ENCODE measurements around the gene R3HDM2. TPM values are rescaled to one million over a fixed set of nuclear protein-coding genes. Genes with fewer than 3 reads are reported as not detected.

R3HDM2 gene
- total RNA-seq (100 to 1,000 TPM; 124 to 132 TPM), polyA plus RNA-seq (10 to 100 TPM in 1 of 2 donors, 1 to 10 TPM in 1; 3.9 to 19.4 TPM)

GRCh38 chr12:57430931-57431566 lies at the start of gene R3HDM2:
R3HDM2 (minus strand) TSS chr12:57431043; CDS start chr12:57310428, 120,615 bp downstream.
- Mint-ChIP-seq H3K4me3 (peak within 1 kb of the TSS; percentile 97 to 100 (median 99)), H3K27me3 (no peaks in the 10 kb centered on the region), H3K9me3 (no peaks in the 10 kb centered on the region), H3K4me1 (peaks cover 24 to 48% (median 39%) of the 10 kb centered on the region in 4 donors), H3K36me3 (peaks cover 4 to 20% of the 10 kb centered on the region in 2 donors), H3K27ac (peak within 1 kb of the TSS; percentile 97 to 100 (median 100))
- Histone ChIP-seq H3K36me3 (ENCODE audit: insufficient read depth, low read length) (no peaks in the 10 kb centered on the region), H3K27ac (ENCODE audit: low read depth, low read length) (peak within 1 kb of the TSS; percentile 90), H3K4me3 (ENCODE audit: low read length in 2 of 2) (peak within 1 kb of the TSS; percentile 33 to 67), H3K4me1 (ENCODE audit: insufficient read depth, low read length) (peaks cover 21% of the 10 kb centered on the region), H3K27me3 (ENCODE audit: insufficient read depth, low read length) (no peaks in the 10 kb centered on the region), H3K9me3 (ENCODE audit: control insufficient read depth in 1 of 2, low read length in 2 of 2) (no peaks in the 10 kb centered on the region)
- peak; percentile 94 to 96 (median 95) for DNase-seq
- ChIA-PET CTCF (ENCODE audit: partially characterized antibody) (interaction anchor here (1.3 to 1.8 kb wide), 2 partner anchors 23 to 27 kb away, joined by 4 to 11 read pairs; no protein-coding TSS in a partner anchor), POLR2A (ENCODE audit: partially characterized antibody) (no interaction called here)
- intact Hi-C loops (cut with micrococcal nuclease): loop anchor here (1.0 kb wide), 1 partner anchor 28 kb away; the partner anchor contains the start of gene GLI1

GRCh38 chr12:57479376-57480115 lies 48.7 kb upstream of the R3HDM2 start, which contains the start of gene ARHGAP9:
ARHGAP9 (minus strand) TSS chr12:57479866; CDS start chr12:57479406, 460 bp downstream.
- ChIA-PET POLR2A (ENCODE audit: partially characterized antibody) (interaction anchor here (0.6 to 10.2 kb wide), 22 partner anchors 9 to 401 kb away, joined by 3 to 225 read pairs (median 5); partner anchors contain the start of genes DCTN2, DDIT3, GLI1 and MARS1), CTCF (ENCODE audit: partially characterized antibody) (interaction anchor here (0.6 to 10.7 kb wide), 5 partner anchors 11 to 47 kb away, joined by 3 to 204 read pairs (median 4); partner anchors contain the start of genes GLI1 and INHBE)
- peak; percentile 83 to 90 (median 86) for DNase-seq
- peaks cover 44 to 73% (median 57%) of the 10 kb centered on the region in 4 donors for H3K4me1 Mint-ChIP-seq
- peak within 1 kb of the TSS; percentile 91 to 97 for H3K4me3 ChIP-seq (ENCODE audit: low read length in 2 of 2)
- H3K9me3 Mint-ChIP-seq: peaks cover 0 to 3% (median 0%) of the 10 kb centered on the region in 8 donors
- H3K27me3 Mint-ChIP-seq: no peaks in the 10 kb centered on the region
- H3K36me3 Mint-ChIP-seq: peaks cover 16 to 29% of the 10 kb centered on the region in 2 donors
- peak within 1 kb of the TSS; percentile 89 to 99 (median 98) for H3K4me3 Mint-ChIP-seq
- H3K27me3 ChIP-seq (ENCODE audit: insufficient read depth, low read length): no peaks in the 10 kb centered on the region
- peaks cover 56% of the 10 kb centered on the region for H3K4me1 ChIP-seq (ENCODE audit: insufficient read depth, low read length)
- H3K9me3 ChIP-seq (ENCODE audit: control insufficient read depth in 1 of 2, low read length in 2 of 2): no peaks in the 10 kb centered on the region
- peaks cover 6% of the 10 kb centered on the region for H3K36me3 ChIP-seq (ENCODE audit: insufficient read depth, low read length)
- intact Hi-C loops (cut with micrococcal nuclease): loop anchor here (1.0 to 5.0 kb wide), 3 partner anchors 8 to 263 kb away; partner anchors contain the start of gene DDIT3
- H3K27ac Mint-ChIP-seq: peak within 1 kb of the TSS; percentile 98 to 100 (median 99)
- peak within 1 kb of the TSS; percentile 86 for H3K27ac ChIP-seq (ENCODE audit: low read depth, low read length)

- no peaks in the 10 kb centered on the region for H3K27me3 Mint-ChIP-seq
- peak overlapping the region; percentile 98 to 100 (median 99) for H3K27ac Mint-ChIP-seq
- peak overlapping the region; percentile 89 to 99 (median 98) for H3K4me3 Mint-ChIP-seq
- intact Hi-C loops (cut with micrococcal nuclease): loop anchor here (1.0 to 5.0 kb wide), 3 partner anchors 8 to 263 kb away; partner anchors contain the start of gene DDIT3
- peaks cover 21 to 34% of the 10 kb centered on the region in 2 donors for H3K36me3 Mint-ChIP-seq
- no peak for DNase-seq
- Histone ChIP-seq H3K9me3 (ENCODE audit: control insufficient read depth in 1 of 2, low read length in 2 of 2) (no peaks in the 10 kb centered on the region), H3K4me1 (ENCODE audit: insufficient read depth, low read length) (peaks cover 62% of the 10 kb centered on the region), H3K27me3 (ENCODE audit: insufficient read depth, low read length) (no peaks in the 10 kb centered on the region), H3K36me3 (ENCODE audit: insufficient read depth, low read length) (peaks cover 12% of the 10 kb centered on the region), H3K27ac (ENCODE audit: low read depth, low read length) (peak overlapping the region; percentile 86), H3K4me3 (ENCODE audit: low read length in 2 of 2) (peak overlapping the region; percentile 91 to 97)
- ChIA-PET POLR2A (ENCODE audit: partially characterized antibody) (interaction anchor here (0.7 to 10.2 kb wide), 13 partner anchors 9 to 400 kb away, joined by 3 to 225 read pairs (median 8); partner anchors contain the start of genes DCTN2, DDIT3, GLI1 and MARS1), CTCF (ENCODE audit: partially characterized antibody) (interaction anchor here (0.7 to 10.7 kb wide), 2 partner anchors 17 to 48 kb away, joined by 4 to 204 read pairs; partner anchors contain the start of gene GLI1)
- H3K9me3 Mint-ChIP-seq: peaks cover 0 to 3% (median 0%) of the 10 kb centered on the region in 8 donors
- peaks cover 49 to 78% (median 63%) of the 10 kb centered on the region in 4 donors for H3K4me1 Mint-ChIP-seq
Observed at GRCh38 chr12:57479043-57479375, 48.2 kb upstream of the R3HDM2 start.

GRCh38 chr12:57477710-57478681 lies 47.2 kb upstream of the R3HDM2 start:
- ChIA-PET POLR2A (ENCODE audit: partially characterized antibody) (interaction anchor here (0.7 to 10.2 kb wide), 20 partner anchors 8 to 266 kb away, joined by 3 to 225 read pairs (median 6); partner anchors contain the start of genes DCTN2, DDIT3, GLI1 and MARS1), CTCF (ENCODE audit: partially characterized antibody) (interaction anchor here (0.6 to 10.7 kb wide), 11 partner anchors 9 to 366 kb away, joined by 3 to 204 read pairs (median 3); partner anchors contain the start of genes DCTN2, DDIT3, GLI1 and INHBE)
- Histone ChIP-seq H3K4me1 (ENCODE audit: insufficient read depth, low read length) (peaks cover 70% of the 10 kb centered on the region), H3K9me3 (ENCODE audit: control insufficient read depth in 1 of 2, low read length in 2 of 2) (no peaks in the 10 kb centered on the region), H3K27ac (ENCODE audit: low read depth, low read length) (peak overlapping the region; percentile 86), H3K27me3 (ENCODE audit: insufficient read depth, low read length) (no peaks in the 10 kb centered on the region), H3K4me3 (ENCODE audit: low read length in 2 of 2) (peak overlapping the region; percentile 91 to 97), H3K36me3 (ENCODE audit: insufficient read depth, low read length) (peaks cover 19% of the 10 kb centered on the region)
- no peaks in the 10 kb centered on the region for H3K27me3 Mint-ChIP-seq
- intact Hi-C loops (cut with micrococcal nuclease): loop anchor here (1.0 to 5.0 kb wide), 3 partner anchors 16 to 264 kb away; partner anchors contain the start of gene DCTN2
- peaks cover 0 to 3% (median 0%) of the 10 kb centered on the region in 8 donors for H3K9me3 Mint-ChIP-seq
- peak overlapping the region; percentile 89 to 99 (median 98) for H3K4me3 Mint-ChIP-seq
- peak overlapping the region; percentile 98 to 100 (median 99) for H3K27ac Mint-ChIP-seq
- peaks cover 49 to 82% (median 66%) of the 10 kb centered on the region in 4 donors for H3K4me1 Mint-ChIP-seq
- peak; percentile 58 to 89 (median 64) for DNase-seq
- peaks cover 30 to 42% of the 10 kb centered on the region in 2 donors for H3K36me3 Mint-ChIP-seq

DNA sequence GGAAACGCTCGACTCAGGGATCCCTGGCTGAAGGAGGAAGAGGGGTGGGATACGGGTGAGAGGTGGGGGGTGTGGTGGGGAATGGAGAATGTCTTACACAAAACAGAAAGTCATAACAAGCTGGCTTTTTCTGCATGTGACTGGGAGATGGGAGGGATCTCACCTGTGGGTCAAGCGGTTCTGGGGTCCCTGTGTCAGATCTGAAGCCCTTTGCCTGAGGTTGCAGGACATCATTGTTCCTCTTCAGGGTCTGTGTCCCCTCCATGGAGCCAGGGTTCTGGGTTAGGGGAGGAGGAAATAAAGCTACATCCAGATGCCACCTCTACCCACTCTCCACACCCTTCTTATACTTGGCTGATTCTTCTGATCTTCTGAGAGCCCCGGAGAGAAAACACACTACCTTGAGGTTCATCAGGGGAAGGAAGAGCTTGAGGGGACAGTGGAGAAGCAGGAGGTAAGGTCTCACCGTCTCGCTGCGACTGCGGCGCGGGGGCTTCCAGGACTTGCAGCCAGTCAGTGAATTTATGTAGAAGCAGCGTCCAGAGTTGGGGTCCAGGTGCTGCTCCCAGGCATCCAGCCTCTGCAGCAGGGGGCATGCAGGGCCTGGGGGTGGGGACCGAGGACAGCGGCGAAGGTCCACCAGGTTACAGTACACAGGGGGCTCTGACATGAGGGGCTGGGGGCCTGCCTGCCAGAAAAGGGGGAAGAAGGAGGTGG lies 46.3 kb upstream of the R3HDM2 start:
- intact Hi-C loops (cut with micrococcal nuclease): loop anchor here (2.0 to 5.0 kb wide), 2 partner anchors 70 to 265 kb away; partner anchors contain the start of gene DCTN2
- Mint-ChIP-seq H3K27me3 (no peaks in the 10 kb centered on the region), H3K36me3 (peaks cover 38 to 51% of the 10 kb centered on the region in 2 donors), H3K9me3 (peaks cover 0 to 3% (median 0%) of the 10 kb centered on the region in 8 donors), H3K4me3 (peak overlapping the region; percentile 89 to 99 (median 98)), H3K27ac (peak overlapping the region; percentile 98 to 100 (median 99)), H3K4me1 (peaks cover 53 to 90% (median 71%) of the 10 kb centered on the region in 4 donors)
- CTCF ChIA-PET (ENCODE audit: partially characterized antibody): interaction anchor here (0.6 to 10.7 kb wide), 17 partner anchors 9 to 365 kb away, joined by 3 to 204 read pairs (median 3); partner anchors contain the start of genes DCTN2, DDIT3, GLI1 and INHBE
- peak overlapping the region; percentile 86 for H3K27ac ChIP-seq (ENCODE audit: low read depth, low read length)
- DNase-seq: peak; percentile 40 to 44 (median 44)
- H3K9me3 ChIP-seq (ENCODE audit: control insufficient read depth in 1 of 2, low read length in 2 of 2): no peaks in the 10 kb centered on the region
- no peaks in the 10 kb centered on the region for H3K27me3 ChIP-seq (ENCODE audit: insufficient read depth, low read length)
- peaks cover 78% of the 10 kb centered on the region for H3K4me1 ChIP-seq (ENCODE audit: insufficient read depth, low read length)
- POLR2A ChIA-PET (ENCODE audit: partially characterized antibody): interaction anchor here (1.1 to 10.2 kb wide), 14 partner anchors 7 to 267 kb away, joined by 3 to 225 read pairs (median 6); partner anchors contain the start of genes DCTN2, DDIT3, GLI1 and MARS1
- H3K36me3 ChIP-seq (ENCODE audit: insufficient read depth, low read length): peaks cover 27% of the 10 kb centered on the region
- peak overlapping the region; percentile 91 to 97 for H3K4me3 ChIP-seq (ENCODE audit: low read length in 2 of 2)
